ENCODE data around the gene THADA.

THADA gene

DNA sequence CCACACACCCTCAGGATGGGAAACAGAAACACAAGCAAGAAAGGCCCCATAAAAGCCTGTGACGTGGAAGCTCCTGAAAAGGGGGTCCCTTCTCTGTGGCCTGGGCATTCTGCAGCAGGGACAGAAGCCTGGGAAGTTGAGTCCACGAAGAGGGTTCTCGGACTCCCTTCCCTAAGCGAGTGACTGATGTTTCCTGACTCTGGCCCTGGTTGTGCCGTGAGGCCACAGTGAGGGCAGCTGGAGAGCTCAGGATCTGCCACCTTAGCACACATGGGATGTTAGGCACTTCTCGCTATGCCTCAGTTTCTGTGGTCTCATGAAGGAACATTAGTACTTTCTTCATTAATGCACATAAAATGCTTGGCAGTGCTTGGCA is 282.2 kb downstream of the THADA start:
- TF ChIP-seq, protein P1, sequence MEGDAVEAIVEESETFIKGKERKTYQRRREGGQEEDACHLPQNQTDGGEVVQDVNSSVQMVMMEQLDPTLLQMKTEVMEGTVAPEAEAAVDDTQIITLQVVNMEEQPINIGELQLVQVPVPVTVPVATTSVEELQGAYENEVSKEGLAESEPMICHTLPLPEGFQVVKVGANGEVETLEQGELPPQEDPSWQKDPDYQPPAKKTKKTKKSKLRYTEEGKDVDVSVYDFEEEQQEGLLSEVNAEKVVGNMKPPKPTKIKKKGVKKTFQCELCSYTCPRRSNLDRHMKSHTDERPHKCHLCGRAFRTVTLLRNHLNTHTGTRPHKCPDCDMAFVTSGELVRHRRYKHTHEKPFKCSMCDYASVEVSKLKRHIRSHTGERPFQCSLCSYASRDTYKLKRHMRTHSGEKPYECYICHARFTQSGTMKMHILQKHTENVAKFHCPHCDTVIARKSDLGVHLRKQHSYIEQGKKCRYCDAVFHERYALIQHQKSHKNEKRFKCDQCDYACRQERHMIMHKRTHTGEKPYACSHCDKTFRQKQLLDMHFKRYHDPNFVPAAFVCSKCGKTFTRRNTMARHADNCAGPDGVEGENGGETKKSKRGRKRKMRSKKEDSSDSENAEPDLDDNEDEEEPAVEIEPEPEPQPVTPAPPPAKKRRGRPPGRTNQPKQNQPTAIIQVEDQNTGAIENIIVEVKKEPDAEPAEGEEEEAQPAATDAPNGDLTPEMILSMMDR (conservative IDR thresholded peaks at IDR 0.05; ENCODE audit: control insufficient read depth, insufficient read depth, low read depth, low read length): no peak
- DNase-seq (ENCODE audit: low read depth): no peak
- no peak overlapping the region for H3K4me3 ChIP-seq (ENCODE audit: control insufficient read depth, low read depth, low read length)

DNA sequence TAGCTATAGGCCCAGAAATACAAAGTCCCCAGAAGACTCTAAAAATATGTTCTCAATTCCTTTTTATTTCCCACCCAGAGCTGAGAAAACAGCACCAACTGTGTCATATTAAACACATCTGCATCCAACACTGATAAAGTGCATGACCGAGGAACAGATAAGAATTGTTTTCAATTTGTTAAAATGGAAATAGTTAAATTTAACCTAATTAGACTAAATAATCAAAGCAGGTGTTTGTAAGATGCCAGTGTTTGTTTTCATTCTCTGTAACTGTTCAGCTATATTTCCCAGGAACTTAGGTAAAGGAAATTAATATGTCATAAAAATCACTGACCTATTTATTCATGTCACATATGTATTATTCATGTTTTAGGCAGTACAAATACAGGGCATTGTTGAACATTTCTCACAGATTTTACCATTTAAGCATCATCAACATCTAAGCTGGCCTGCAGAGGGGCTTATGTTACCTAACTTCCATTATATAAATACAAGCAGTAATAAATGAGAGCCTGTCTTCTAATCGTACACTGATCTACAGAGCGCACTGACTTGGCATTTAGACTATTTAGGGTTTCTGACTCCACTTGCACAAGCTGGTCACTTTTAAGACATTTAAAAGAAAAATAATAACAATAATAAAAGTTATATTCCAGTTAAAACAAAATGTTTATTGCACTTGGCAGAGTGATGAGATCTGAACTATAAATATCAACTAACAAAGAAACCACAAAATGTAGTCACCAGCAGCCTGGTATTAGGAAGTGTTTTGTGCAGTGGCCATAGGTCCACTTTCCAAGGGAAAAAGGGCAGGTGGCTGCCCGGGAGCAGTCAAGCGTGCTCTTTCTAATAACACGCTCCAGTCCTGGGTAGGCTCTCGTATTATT is 282.8 kb downstream of the THADA start:
- TF ChIP-seq, protein P1 (conservative IDR thresholded peaks at IDR 0.05; ENCODE audit: control insufficient read depth, insufficient read depth, low read depth, low read length): no peak
- H3K4me3 ChIP-seq (ENCODE audit: control insufficient read depth, low read depth, low read length): no peak overlapping the region
- DNase-seq (ENCODE audit: low read depth): peak; percentile 77

DNA sequence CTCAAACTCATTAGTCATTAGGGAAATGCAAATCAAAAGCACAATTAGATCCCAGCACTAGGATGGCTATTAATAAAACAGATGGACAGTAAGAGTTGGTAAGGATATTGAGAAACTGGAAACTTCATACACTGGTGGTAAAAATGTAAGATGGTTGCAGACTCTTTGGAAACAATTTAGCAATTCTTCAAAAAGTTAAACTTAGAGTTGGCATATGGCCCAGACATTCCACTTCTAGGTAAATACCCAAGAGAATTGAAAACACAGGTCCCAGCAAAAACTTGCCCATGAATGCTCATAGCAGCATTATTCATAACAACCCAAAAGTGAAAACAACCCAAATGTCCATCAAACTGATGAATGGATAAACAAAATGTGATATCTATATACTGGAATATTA is 284.6 kb downstream of the THADA start:
- no peak overlapping the region for H3K4me3 ChIP-seq (ENCODE audit: control insufficient read depth, low read depth, low read length)
- peak; percentile 66 for DNase-seq (ENCODE audit: low read depth)
- TF ChIP-seq, protein P1 (conservative IDR thresholded peaks at IDR 0.05; ENCODE audit: control insufficient read depth, insufficient read depth, low read depth, low read length): no peak

DNA sequence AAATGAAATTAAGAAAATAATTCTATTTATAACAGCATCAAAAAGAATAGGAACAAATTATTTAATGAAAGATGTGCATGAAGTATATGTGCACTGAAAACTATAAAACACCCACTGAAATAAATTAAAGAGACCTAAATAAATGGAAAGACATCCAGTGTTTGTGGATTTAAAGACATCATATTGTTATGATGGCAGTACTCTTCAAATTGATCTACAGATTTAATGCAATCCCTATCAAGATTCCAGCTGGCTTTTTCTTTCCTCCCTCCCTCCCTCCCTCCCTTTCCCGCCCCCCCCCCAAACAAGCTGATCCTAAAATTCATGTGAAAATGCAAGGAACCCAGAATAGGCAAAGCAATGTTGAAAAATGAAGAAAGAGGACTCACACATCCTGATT is 285.9 kb downstream of the THADA start:
- DNase-seq (ENCODE audit: low read depth): no peak
- H3K4me3 ChIP-seq (ENCODE audit: control insufficient read depth, low read depth, low read length): no peak overlapping the region
- TF ChIP-seq, protein P1 (conservative IDR thresholded peaks at IDR 0.05; ENCODE audit: control insufficient read depth, insufficient read depth, low read depth, low read length): no peak

DNA sequence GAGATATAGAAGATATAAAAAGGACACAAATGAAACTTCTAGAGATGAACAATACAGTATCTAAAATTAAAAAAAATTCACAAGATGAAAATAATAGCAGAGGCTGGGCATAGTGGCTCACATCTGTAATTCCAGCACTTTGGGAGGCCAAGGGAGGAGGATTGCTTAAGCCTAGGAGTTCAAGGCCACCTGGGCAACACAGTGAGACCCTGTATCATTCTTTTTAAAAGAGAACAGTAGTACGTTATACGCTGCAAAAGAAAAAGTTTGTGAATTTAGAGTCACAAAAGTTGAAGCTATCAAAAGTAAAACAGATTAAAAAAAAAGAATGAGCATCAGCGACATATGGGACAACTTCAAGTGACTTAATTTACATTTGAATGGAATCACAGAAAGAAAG is 287.9 kb downstream of the THADA start:
- no peak for DNase-seq (ENCODE audit: low read depth)
- TF ChIP-seq, protein P1 (conservative IDR thresholded peaks at IDR 0.05; ENCODE audit: control insufficient read depth, insufficient read depth, low read depth, low read length): no peak
- no peak overlapping the region for H3K4me3 ChIP-seq (ENCODE audit: control insufficient read depth, low read depth, low read length)

DNA sequence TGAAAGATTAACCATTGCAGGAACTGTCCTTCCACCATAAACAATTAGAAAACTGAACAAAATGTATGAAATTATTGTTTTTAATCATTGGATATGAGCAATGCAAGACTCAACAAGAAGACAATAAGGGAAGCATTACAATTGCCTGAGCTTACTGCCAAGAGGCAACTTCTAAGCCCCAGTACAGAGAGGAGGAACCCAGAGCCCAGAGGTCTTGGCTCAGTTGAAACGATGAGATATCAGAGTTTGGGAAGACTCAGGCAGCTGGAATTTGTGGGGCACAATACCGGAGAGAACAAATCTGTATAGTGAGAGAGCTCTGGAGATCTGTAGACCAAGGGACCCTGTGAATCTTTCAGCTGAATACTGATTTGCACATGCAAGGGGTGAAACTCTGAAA is 288.8 kb downstream of the THADA start:
- TF ChIP-seq, protein P1 (conservative IDR thresholded peaks at IDR 0.05; ENCODE audit: control insufficient read depth, insufficient read depth, low read depth, low read length): no peak
- no peak overlapping the region for H3K4me3 ChIP-seq (ENCODE audit: control insufficient read depth, low read depth, low read length)
- DNase-seq (ENCODE audit: low read depth): no peak

All from fibroblast of mammary gland (primary cell).